Right ventricle myocardium inferior (tissue), 1 donor: ENCODE data around the gene CPSF7. TPM values are rescaled to one million over a fixed set of nuclear protein-coding genes. Genes with fewer than 3 reads are reported as not detected.
A peak's percentile ranks its signal among the peaks of the same experiment; 100 is the strongest.
"Not testable (repeated sequence)": the region's sequence is repeated elsewhere in the genome, so short reads cannot be mapped to it uniquely, and the experiment has no call there.

Experiments
- ATAC-seq: fragments of 200-7000 bp; cut with Tn5 transposase; one replicate; pipeline ENCODE4 v1.9.1; 2020; ENCODE audit warnings: mild to moderate bottlenecking, moderate library complexity
- DNase-seq: peaks from one replicate; pipeline ENCODE4 v3.0.0; 2021; ENCODE audit errors: missing footprints
- intact Hi-C: fragments of 100-400 bp; cut with DNase I; formaldehyde crosslinking; loops from one replicate; pipeline ENCODE4 v1.11.0; 2022
- long read RNA-seq: library from polyadenylated mRNA; unstranded; transcript quantifications from one replicate; pipeline ENCODE4 v2.0.0, GENCODE V29; 2021
- total RNA-seq: library from RNA; stranded (reverse); fragmentation: NEBNext Ultra II Directional; extraction: Animal tissue kit (Norgen Biotek cat#: 25700); gene quantifications from one replicate; pipeline ENCODE4 v1.2.1, GENCODE V29; 2021
- donor health status: DM: no; HTN: yes; CAD: no; lungs with severe emphysema.

The CPSF7 gene
- total RNA-seq = 36.5 TPM
- long read RNA-seq, partial matches to known transcripts = 3 of 7 reads
- long read RNA-seq, other reads (novel, unspliced or antisense) = 1 of 7 reads

GRCh38 chr11:61429691-61430582, at the start of gene CPSF7, which contains the start of gene SDHAF2:
Gene CPSF7, minus strand, starts transcription at chr11:61429975. Its CDS starts 740 bp downstream, at chr11:61429235.
Gene SDHAF2, plus strand, starts transcription at chr11:61430124. Its CDS starts 23 bp downstream, at chr11:61430147.
- peak; percentile 98 for DNase-seq
- ATAC-seq = peak; percentile 99
- intact Hi-C loops = loop anchor here (5.0 kb wide), 1 partner anchor 98 kb away; the partner anchor contains the start of genes DDB1 and TKFC

GRCh38 chr11:61477727-61478148, 48.0 kb upstream of the CPSF7 start:
- ATAC-seq (no peak), DNase-seq (peak; percentile 78)

GRCh38 chr11:61477126-61477525, 47.4 kb upstream of the CPSF7 start:
- DNase-seq (no peak), ATAC-seq (peak; percentile 17)
- intact Hi-C loops = loop anchor here (1.0 to 2.0 kb wide), 4 partner anchors 28 to 162 kb away; no protein-coding TSS in a partner anchor

More at GRCh38 chr11:61477727-61478148, 48.0 kb upstream of the CPSF7 start:
- intact Hi-C loops = loop anchor here (1.0 to 2.0 kb wide), 4 partner anchors 29 to 161 kb away; no protein-coding TSS in a partner anchor

- ATAC-seq = no peak
- intact Hi-C loops = loop anchor here (2.0 kb wide), 3 partner anchors 28 to 162 kb away; no protein-coding TSS in a partner anchor
- DNase-seq = no peak
Observed at GRCh38 chr11:61476371-61476770, 46.6 kb upstream of the CPSF7 start.

- DNase-seq (no peak), ATAC-seq (no peak)
- intact Hi-C loops = no loop called here
Observed at GRCh38 chr11:61475433-61475832, 45.7 kb upstream of the CPSF7 start.

- intact Hi-C loops = no loop called here
- no peak for ATAC-seq
Observed at GRCh38 chr11:61474013-61474643, 44.4 kb upstream of the CPSF7 start.

GRCh38 chr11:61473370-61474012, 43.7 kb upstream of the CPSF7 start:
- no peak for ATAC-seq
- intact Hi-C loops = no loop called here
- DNase-seq = no peak

More at GRCh38 chr11:61474013-61474643, 44.4 kb upstream of the CPSF7 start:
- no peak for DNase-seq

- ATAC-seq (peak; percentile 72), DNase-seq (no peak)
- intact Hi-C loops = no loop called here
Observed at GRCh38 chr11:61472868-61473267, 43.1 kb upstream of the CPSF7 start.

- DNase-seq = peak; percentile 86
- intact Hi-C loops = no loop called here
- ATAC-seq = peak; percentile 84
Observed at GRCh38 chr11:61472282-61472681, 42.5 kb upstream of the CPSF7 start.

- intact Hi-C loops = no loop called here
- no peak for ATAC-seq
- DNase-seq = no peak
Observed at GRCh38 chr11:61468002-61468401, 38.2 kb upstream of the CPSF7 start.

- intact Hi-C loops, DNase-seq, ATAC-seq: not testable (repeated sequence)
Observed at GRCh38 chr11:61467602-61468001, 37.8 kb upstream of the CPSF7 start.

GRCh38 chr11:61460986-61461385, 31.2 kb upstream of the CPSF7 start:
- intact Hi-C loops = no loop called here
- DNase-seq = no peak
- ATAC-seq = peak; percentile 16

GRCh38 chr11:61460474-61460881, 30.7 kb upstream of the CPSF7 start:
- ATAC-seq (peak; percentile 68), DNase-seq (no peak)
- intact Hi-C loops = no loop called here

- intact Hi-C loops = no loop called here
- DNase-seq (no peak), ATAC-seq (peak; percentile 26)
Observed at GRCh38 chr11:61454520-61454919, 24.7 kb upstream of the CPSF7 start.

- no peak for ATAC-seq
- no peak for DNase-seq
- intact Hi-C loops = no loop called here
Observed at GRCh38 chr11:61453695-61454094, 23.9 kb upstream of the CPSF7 start.

- intact Hi-C loops = no loop called here
- DNase-seq (no peak), ATAC-seq (no peak)
Observed at GRCh38 chr11:61452825-61453224, 23.1 kb upstream of the CPSF7 start.

- intact Hi-C loops = loop anchor here (2.0 kb wide), 1 partner anchor 28 kb away; no protein-coding TSS in a partner anchor
- ATAC-seq (no peak), DNase-seq (no peak)
Observed at GRCh38 chr11:61448552-61448927, 18.8 kb upstream of the CPSF7 start.

GRCh38 chr11:61447601-61448551, 18.1 kb upstream of the CPSF7 start:
- intact Hi-C loops = loop anchor here (1.0 to 2.0 kb wide), 4 partner anchors 29 to 178 kb away; partner anchors contain the start of gene SYT7
- peak; percentile 73 for ATAC-seq
- no peak for DNase-seq
